ENCODE results near the gene RAD51B.

DNA sequence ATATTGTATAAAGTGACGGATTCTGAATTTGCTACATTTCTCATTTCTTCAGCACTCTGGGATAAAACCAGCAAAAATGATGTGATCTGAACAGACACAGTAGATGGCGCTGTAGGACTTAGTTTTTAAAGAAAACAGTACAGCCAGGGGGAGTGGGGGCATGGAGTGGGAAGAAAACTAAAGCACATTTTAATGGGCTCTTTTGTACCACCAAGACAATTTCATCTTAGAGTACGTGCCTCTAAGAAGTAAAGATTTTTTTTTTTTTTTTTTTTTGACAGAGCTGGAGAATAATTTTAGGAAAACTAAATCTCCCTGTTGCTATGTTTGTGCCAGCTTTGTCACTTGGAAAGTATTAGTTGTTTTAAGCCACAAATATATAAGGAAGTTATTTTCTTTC, 124.4 kb downstream of the RAD51B start:
- TF ChIP-seq, protein P1, sequence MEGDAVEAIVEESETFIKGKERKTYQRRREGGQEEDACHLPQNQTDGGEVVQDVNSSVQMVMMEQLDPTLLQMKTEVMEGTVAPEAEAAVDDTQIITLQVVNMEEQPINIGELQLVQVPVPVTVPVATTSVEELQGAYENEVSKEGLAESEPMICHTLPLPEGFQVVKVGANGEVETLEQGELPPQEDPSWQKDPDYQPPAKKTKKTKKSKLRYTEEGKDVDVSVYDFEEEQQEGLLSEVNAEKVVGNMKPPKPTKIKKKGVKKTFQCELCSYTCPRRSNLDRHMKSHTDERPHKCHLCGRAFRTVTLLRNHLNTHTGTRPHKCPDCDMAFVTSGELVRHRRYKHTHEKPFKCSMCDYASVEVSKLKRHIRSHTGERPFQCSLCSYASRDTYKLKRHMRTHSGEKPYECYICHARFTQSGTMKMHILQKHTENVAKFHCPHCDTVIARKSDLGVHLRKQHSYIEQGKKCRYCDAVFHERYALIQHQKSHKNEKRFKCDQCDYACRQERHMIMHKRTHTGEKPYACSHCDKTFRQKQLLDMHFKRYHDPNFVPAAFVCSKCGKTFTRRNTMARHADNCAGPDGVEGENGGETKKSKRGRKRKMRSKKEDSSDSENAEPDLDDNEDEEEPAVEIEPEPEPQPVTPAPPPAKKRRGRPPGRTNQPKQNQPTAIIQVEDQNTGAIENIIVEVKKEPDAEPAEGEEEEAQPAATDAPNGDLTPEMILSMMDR (IDR thresholded peaks at IDR 0.05), result peak; percentile 62 to 93 (median 86)
- no peak for TF ChIP-seq POLR2A (IDR thresholded peaks at IDR 0.05)
